H1 (cell line): ENCODE measurements around the gene PTPN3. TPM values are rescaled to one million over a fixed set of nuclear protein-coding genes. Genes with fewer than 3 reads are reported as not detected.

ENCODE experiments used
- CHD7 ChIP-seq: fragments of 300-600 bp; sonication (generic); IDR thresholded peaks from 2 replicates; pipeline ENCODE4 v1.7.1; 2012; ENCODE audit warnings: low read length, moderate library complexity, mild to moderate bottlenecking, inconsistent platforms; ENCODE audit not compliant: insufficient replicate concordance
- NANOG ChIP-seq: IDR thresholded peaks from 2 replicates; pipeline ENCODE4 v1.6.1; 2011; ENCODE audit warnings: low read length, low read depth, mild to moderate bottlenecking, inconsistent platforms; ENCODE audit not compliant: insufficient read depth, poor library complexity, severe bottlenecking
- POLR2A ChIP-seq, 2 experiments: IDR thresholded peaks; 1 replicate in 1 of 2; 2 replicates in 1 of 2; pipeline ENCODE4 v1.6.1; 2011; ENCODE audit warnings: low read depth in 2 of 2, low read length in 2 of 2, mild to moderate bottlenecking in 2 of 2; ENCODE audit errors: control extremely low read depth in 1 of 2
- SP4 ChIP-seq: IDR thresholded peaks from 2 replicates; pipeline ENCODE4 v1.6.1; 2012; ENCODE audit warnings: low read length, inconsistent platforms
- polyA plus RNA-seq, 7 experiments: library from polyadenylated mRNA; depleted of rRNA in 3 of 7; stranded (reverse) in 5 of 7; unstranded in 2 of 7; fragments of >200 nt in 5 of 7; fragments of 200-250 nt in 2 of 7; gene quantifications; 1 replicate in 5 of 7; 2 replicates in 1 of 7; 4 replicates in 1 of 7; pipeline versions ENCODE4 v1.2.1 to v1.2.3, GENCODE V29; 2011 to 2013; ENCODE audit warnings: missing spikeins in 2 of 7, mixed read lengths in 2 of 7
- total RNA-seq: library from RNA; stranded (reverse); fragmentation: NEBNext Ultra II Directional; extraction: Animal tissue kit (Norgen Biotek cat#: 25700); gene quantifications from 2 replicates; pipeline ENCODE4 v1.2.1, GENCODE V29; 2021
- TF ChIP-seq, protein P1 (sequence below): IDR thresholded peaks from 2 replicates; pipeline ENCODE4 v1.6.1; 2011; ENCODE audit warnings: low read length, improper control_type of control experiment

PTPN3 gene
- total and polyA plus RNA-seq, 2 of the 8 experiments (the other 6 are each of a cell fraction or from before 2014, with no cell fraction given), result 2.9 to 3.7 TPM

DNA sequence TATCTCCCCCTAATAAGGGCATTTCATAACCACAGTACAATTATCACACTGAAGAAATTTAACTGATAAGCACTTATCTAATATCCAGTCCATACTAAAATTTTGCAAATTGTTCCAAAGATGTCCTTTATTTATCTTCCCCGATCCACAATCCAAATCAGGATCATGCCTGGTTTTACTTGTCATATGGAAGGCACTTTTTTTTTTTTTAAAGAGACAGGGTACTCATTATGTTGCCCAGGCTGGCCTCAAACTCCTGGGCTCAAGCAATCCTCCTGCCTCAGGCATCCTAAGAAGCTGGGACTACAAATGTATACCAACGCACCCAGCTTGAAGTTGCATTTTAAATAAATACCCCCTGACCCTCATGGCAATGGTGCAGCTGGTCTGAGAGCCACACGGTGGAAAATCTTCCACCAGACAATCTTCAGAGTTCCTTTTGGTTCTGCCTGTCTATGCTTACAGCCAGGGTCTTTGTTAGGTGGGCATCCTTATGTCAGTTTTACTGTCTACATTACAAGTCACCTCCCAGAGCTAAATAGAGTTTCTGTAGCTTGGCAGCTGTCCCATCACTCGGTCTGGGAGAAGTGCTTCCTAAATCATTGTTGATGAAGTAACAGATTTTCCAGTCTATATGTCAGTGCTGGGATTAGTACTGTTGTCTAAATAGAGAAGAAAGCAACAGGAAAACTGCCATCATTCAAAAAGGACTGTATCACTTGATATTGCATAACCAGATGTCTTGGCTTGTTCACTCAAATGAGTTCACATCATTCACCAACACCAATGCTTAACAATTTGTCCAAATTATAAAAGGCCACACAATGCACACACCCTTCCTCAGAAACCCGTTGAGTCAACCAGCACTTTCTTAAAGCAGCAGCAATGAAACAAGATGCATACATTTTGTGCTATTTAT is 26.4 kb downstream of the PTPN3 start (continued):
- TF ChIP-seq CHD7 (no peak), POLR2A (IDR thresholded peaks at IDR 0.05; ENCODE audit: control extremely low read depth in 1 of 2, low read depth in 2 of 2, low read length in 2 of 2) (no peak), NANOG (no peak), SP4 (no peak)
- TF ChIP-seq, protein P1, sequence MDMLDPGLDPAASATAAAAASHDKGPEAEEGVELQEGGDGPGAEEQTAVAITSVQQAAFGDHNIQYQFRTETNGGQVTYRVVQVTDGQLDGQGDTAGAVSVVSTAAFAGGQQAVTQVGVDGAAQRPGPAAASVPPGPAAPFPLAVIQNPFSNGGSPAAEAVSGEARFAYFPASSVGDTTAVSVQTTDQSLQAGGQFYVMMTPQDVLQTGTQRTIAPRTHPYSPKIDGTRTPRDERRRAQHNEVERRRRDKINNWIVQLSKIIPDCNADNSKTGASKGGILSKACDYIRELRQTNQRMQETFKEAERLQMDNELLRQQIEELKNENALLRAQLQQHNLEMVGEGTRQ, result no peak
